Astrocyte (in vitro differentiated cells and primary cell): ENCODE measurements around the gene TIMP2. TPM values are rescaled to one million over a fixed set of nuclear protein-coding genes. Genes with fewer than 3 reads are reported as not detected.

ENCODE experiments used
- DNase-seq: peaks from one replicate; pipeline ENCODE4 v3.0.0-alpha.2; 2010; ENCODE audit warnings: low read depth
- FAIRE-seq: peaks from 2 replicates; lab custom pipeline; 2011; peaks lifted over from hg19 to GRCh38; lab: Jason Lieb, UNC
- H2AFZ ChIP-seq: 2 replicates; pipeline ENCODE4 v1.6.0; 2012; ENCODE audit warnings: low read depth, low read length, inconsistent platforms
- H3K27ac ChIP-seq: 2 replicates; pipeline ENCODE4 v1.5.1; 2011; ENCODE audit warnings: low read depth, low read length, inconsistent platforms
- H3K27me3 ChIP-seq: 2 replicates; pipeline ENCODE4 v1.6.0; 2011; ENCODE audit warnings: low read length, inconsistent platforms; ENCODE audit not compliant: insufficient read depth
- H3K36me3 ChIP-seq: 2 replicates; pipeline ENCODE4 v1.5.1; 2011; ENCODE audit warnings: low read length, inconsistent platforms; ENCODE audit not compliant: insufficient read depth
- H3K4me1 ChIP-seq: 2 replicates; pipeline ENCODE4 v1.5.1; 2011; ENCODE audit warnings: low read length, inconsistent platforms; ENCODE audit not compliant: insufficient read depth
- H3K4me2 ChIP-seq: 2 replicates; pipeline ENCODE4 v1.6.0; 2012; ENCODE audit warnings: low read length, inconsistent platforms
- H3K4me3 ChIP-seq: 2 replicates; pipeline ENCODE4 v1.5.1; 2011; ENCODE audit warnings: low read depth, mild to moderate bottlenecking, low read length, inconsistent platforms; ENCODE audit not compliant: insufficient read depth
- H3K79me2 ChIP-seq: 2 replicates; pipeline ENCODE4 v1.6.0; 2012; ENCODE audit warnings: mild to moderate bottlenecking, low read length, inconsistent platforms; ENCODE audit not compliant: insufficient read depth
- H3K9ac ChIP-seq: 2 replicates; pipeline ENCODE4 v1.6.0; 2012; ENCODE audit warnings: mild to moderate bottlenecking, low read length, inconsistent platforms
- H3K9me3 ChIP-seq: 2 replicates; pipeline ENCODE4 v1.5.1; 2012; ENCODE audit warnings: low read depth, mild to moderate bottlenecking, low read length, inconsistent platforms; ENCODE audit not compliant: insufficient read depth
- H4K20me1 ChIP-seq: 2 replicates; pipeline ENCODE4 v1.6.0; 2012; ENCODE audit warnings: low read length, inconsistent platforms; ENCODE audit not compliant: insufficient read depth
- H3K27ac Mint-ChIP-seq: one replicate; pipeline ENCODE4 v1.8.0; 2021; ENCODE audit warnings: mild to moderate bottlenecking, mixed read lengths; ENCODE audit not compliant: unreplicated experiment
- H3K27me3 Mint-ChIP-seq: one replicate; pipeline ENCODE4 v1.8.0; 2021; ENCODE audit warnings: low read depth, mixed read lengths; ENCODE audit not compliant: unreplicated experiment
- H3K36me3 Mint-ChIP-seq: one replicate; pipeline ENCODE4 v1.8.0; 2021; ENCODE audit warnings: low read depth, mixed read lengths; ENCODE audit not compliant: unreplicated experiment
- H3K4me1 Mint-ChIP-seq: one replicate; pipeline ENCODE4 v1.8.0; 2021; ENCODE audit warnings: low read depth, mixed read lengths; ENCODE audit not compliant: unreplicated experiment
- H3K4me3 Mint-ChIP-seq: one replicate; pipeline ENCODE4 v1.8.0; 2021; ENCODE audit warnings: mild to moderate bottlenecking, moderate library complexity, mixed read lengths; ENCODE audit not compliant: unreplicated experiment
- H3K9me3 Mint-ChIP-seq: one replicate; pipeline ENCODE4 v1.8.0; 2021; ENCODE audit warnings: mild to moderate bottlenecking, mixed read lengths; ENCODE audit not compliant: unreplicated experiment
- CTCF ChIP-seq: IDR thresholded peaks from 2 replicates; pipeline ENCODE4 v1.5.1; 2011; ENCODE audit warnings: low read depth, mild to moderate bottlenecking, inconsistent platforms, low read length, moderate library complexity; ENCODE audit not compliant: insufficient read depth
- EZH2 ChIP-seq: IDR thresholded peaks from 2 replicates; pipeline ENCODE4 v1.6.1; 2012; ENCODE audit warnings: mild to moderate bottlenecking, low read length, inconsistent platforms; ENCODE audit not compliant: insufficient read depth
- total RNA-seq: library from RNA; stranded (reverse); gene quantifications from 2 replicates; pipeline ENCODE4 v1.2.1, GENCODE V29; 2021

The TIMP2 gene
- total RNA-seq, 1 donor from 2014 or later = 184 TPM

- no peak overlapping the region for H3K9ac ChIP-seq
- H3K36me3 ChIP-seq = peaks cover 8% of the 10 kb centered on the region
- H3K4me3 ChIP-seq = no peak overlapping the region
- no peaks in the 10 kb centered on the region for H3K9me3 Mint-ChIP-seq
- no peaks in the 10 kb centered on the region for H3K27me3 ChIP-seq
- peaks cover 98% of the 10 kb centered on the region for H4K20me1 ChIP-seq
- H3K9me3 ChIP-seq = no peaks in the 10 kb centered on the region
- TF ChIP-seq EZH2 = no peak
- TF ChIP-seq CTCF = no peak
- H3K27ac Mint-ChIP-seq = no peak overlapping the region
- peaks cover 100% of the 10 kb centered on the region for H3K79me2 ChIP-seq
- peaks cover 16% of the 10 kb centered on the region for H3K36me3 Mint-ChIP-seq
- no peak overlapping the region for H3K27ac ChIP-seq
- FAIRE-seq (no peak), DNase-seq (no peak)
- H3K27me3 Mint-ChIP-seq = no peaks in the 10 kb centered on the region
- no peak overlapping the region for H2AFZ ChIP-seq
- H3K4me3 Mint-ChIP-seq = no peak overlapping the region
- H3K4me2 ChIP-seq = no peak overlapping the region
- peaks cover 7% of the 10 kb centered on the region for H3K4me1 Mint-ChIP-seq
- H3K4me1 ChIP-seq = peaks cover 4% of the 10 kb centered on the region
Observed at GRCh38 chr17:78896834-78897663, 28.1 kb downstream of the TIMP2 start.

DNA sequence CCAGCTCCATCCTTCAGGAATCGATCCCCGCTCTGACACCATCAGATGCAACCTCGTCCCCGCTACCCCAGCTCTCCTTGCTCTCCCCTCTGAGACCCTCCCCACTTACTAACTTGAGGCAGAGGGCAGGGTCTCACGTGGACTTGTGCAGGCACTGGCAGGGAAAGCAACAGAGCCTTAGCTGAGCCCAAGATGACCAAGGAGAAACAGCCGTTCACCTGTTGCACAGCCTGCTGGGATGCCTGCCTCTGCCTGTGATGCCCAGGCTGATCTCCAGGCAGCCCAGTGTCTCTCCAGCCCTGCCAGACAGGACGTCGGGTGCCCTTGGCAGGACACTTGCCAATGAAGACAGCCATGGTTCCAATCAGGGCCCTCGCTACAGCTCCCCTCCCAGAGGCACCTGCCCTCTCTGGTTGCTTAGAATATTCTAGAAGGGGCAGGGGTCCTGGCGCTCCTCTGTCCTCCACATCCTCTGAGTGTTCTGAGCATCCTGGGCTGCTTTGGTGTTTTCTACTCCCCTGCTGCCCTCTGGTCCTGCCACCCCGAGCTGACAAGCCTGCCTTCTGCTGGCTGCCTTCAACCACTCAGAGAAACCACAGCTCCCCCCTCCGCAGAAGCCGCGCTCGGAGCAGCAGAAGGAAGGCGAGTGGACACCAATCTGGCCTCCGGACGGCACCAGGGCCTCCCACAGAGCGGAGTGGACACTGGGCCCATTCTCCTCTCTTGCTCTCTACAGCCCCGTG is 28.9 kb downstream of the TIMP2 start:
- Mint-ChIP-seq H3K4me3 (no peak overlapping the region), H3K27ac (no peak overlapping the region), H3K27me3 (no peaks in the 10 kb centered on the region), H3K36me3 (peaks cover 14% of the 10 kb centered on the region), H3K4me1 (peaks cover 9% of the 10 kb centered on the region), H3K9me3 (no peaks in the 10 kb centered on the region)
- Histone ChIP-seq H4K20me1 (peaks cover 98% of the 10 kb centered on the region), H2AFZ (no peak overlapping the region), H3K4me2 (no peak overlapping the region), H3K79me2 (peaks cover 100% of the 10 kb centered on the region), H3K4me1 (peaks cover 4% of the 10 kb centered on the region), H3K27me3 (no peaks in the 10 kb centered on the region), H3K9ac (peak overlapping the region; percentile 20), H3K36me3 (peaks cover 4% of the 10 kb centered on the region), H3K4me3 (no peak overlapping the region), H3K9me3 (no peaks in the 10 kb centered on the region), H3K27ac (no peak overlapping the region)
- TF ChIP-seq EZH2 = no peak
- TF ChIP-seq CTCF = no peak
- FAIRE-seq (no peak), DNase-seq (no peak)
